ENCODE measurements around the gene MINDY4. TPM values are rescaled to one million over a fixed set of nuclear protein-coding genes. Genes with fewer than 3 reads are reported as not detected.

The MINDY4 gene
- total RNA-seq, 1 experiment from 2014 or later = 2.1 TPM

DNA sequence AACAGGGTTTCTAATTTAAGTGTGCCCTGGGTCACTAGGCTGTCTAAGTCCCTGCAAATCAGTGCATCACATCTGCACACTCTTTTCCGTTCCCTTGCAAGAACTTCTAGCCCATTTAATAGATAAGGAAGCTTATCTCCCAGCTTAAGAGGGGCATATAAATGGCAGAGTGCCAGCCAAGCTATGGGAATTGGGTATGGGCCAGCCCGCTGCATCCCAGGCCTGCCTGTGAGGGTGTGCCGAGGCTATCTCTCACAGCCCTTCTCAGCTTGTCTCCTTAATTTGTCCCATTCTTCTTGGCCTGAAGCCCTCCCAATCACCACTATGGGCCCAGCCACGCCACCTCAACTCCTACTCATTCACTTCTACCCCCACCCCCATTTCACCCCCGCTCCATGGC, 155.1 kb downstream of the MINDY4 start:
- no TSS peak for BruUV-seq (replicated peaks)
- H3K4me1 ChIP-seq = no peaks in the 10 kb centered on the region
- no peaks in the 10 kb centered on the region for H3K36me3 ChIP-seq (ENCODE audit: control insufficient read depth, insufficient read depth, low read length)
- CTCF ChIA-PET = no interaction called here
- H3K4me3 ChIP-seq (ENCODE audit: low read depth, low read length) = no peak overlapping the region
- 0 out of 2 replicates have a peak, but pooled peaks cover 3% of the 10 kb centered on the region for H3K9me3 ChIP-seq
- Mint-ChIP-seq H3K4me1 (ENCODE audit: low read depth, unreplicated experiment) (no peaks in the 10 kb centered on the region), H3K4me3 (ENCODE audit: unreplicated experiment) (no peak overlapping the region), H3K27me3 (ENCODE audit: insufficient read depth, unreplicated experiment) (no peaks in the 10 kb centered on the region), H3K27ac (ENCODE audit: unreplicated experiment) (no peak overlapping the region), H3K9me3 (ENCODE audit: unreplicated experiment) (no peaks in the 10 kb centered on the region), H3K36me3 (ENCODE audit: insufficient read depth, unreplicated experiment) (no peaks in the 10 kb centered on the region)
- intact Hi-C loops (cut with micrococcal nuclease; ENCODE audit: unreplicated experiment) = no loop called here
- POLR2A ChIA-PET = no interaction called here
- TF ChIP-seq, protein P1, sequence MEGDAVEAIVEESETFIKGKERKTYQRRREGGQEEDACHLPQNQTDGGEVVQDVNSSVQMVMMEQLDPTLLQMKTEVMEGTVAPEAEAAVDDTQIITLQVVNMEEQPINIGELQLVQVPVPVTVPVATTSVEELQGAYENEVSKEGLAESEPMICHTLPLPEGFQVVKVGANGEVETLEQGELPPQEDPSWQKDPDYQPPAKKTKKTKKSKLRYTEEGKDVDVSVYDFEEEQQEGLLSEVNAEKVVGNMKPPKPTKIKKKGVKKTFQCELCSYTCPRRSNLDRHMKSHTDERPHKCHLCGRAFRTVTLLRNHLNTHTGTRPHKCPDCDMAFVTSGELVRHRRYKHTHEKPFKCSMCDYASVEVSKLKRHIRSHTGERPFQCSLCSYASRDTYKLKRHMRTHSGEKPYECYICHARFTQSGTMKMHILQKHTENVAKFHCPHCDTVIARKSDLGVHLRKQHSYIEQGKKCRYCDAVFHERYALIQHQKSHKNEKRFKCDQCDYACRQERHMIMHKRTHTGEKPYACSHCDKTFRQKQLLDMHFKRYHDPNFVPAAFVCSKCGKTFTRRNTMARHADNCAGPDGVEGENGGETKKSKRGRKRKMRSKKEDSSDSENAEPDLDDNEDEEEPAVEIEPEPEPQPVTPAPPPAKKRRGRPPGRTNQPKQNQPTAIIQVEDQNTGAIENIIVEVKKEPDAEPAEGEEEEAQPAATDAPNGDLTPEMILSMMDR (IDR thresholded peaks at IDR 0.05; ENCODE audit: insufficient read depth in 1 of 2, low read depth in 1 of 2, low read length in 1 of 2, severe bottlenecking in 1 of 2, unreplicated experiment in 1 of 2) = no peak
- no peaks in the 10 kb centered on the region for H3K27me3 ChIP-seq (replicated peaks; ENCODE audit: control insufficient read depth, insufficient read depth, low read length)
- no peak for DNase-seq

DNA sequence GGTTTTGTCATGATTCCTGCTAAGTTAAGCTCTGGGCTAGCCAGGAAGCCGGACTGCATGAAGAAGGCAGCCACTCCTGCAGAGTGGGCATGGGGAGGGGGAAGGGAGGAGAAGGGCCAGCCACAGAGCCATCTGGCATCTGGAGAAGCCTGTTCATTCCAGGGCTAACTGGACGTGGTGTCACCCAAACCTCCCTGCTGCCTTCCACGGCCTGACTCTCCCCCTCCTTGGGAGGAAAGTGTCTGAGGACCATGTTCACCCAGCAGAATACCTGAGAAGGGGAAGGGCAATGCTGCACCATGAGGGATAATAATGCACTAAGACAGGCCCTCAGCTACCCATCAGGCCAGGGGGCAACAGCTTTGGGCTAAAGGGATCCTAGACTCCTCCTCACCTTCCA, 155.8 kb downstream of the MINDY4 start:
- no peak overlapping the region for H3K4me3 ChIP-seq (ENCODE audit: low read depth, low read length)
- no peak for DNase-seq
- no peaks in the 10 kb centered on the region for H3K4me1 Mint-ChIP-seq (ENCODE audit: low read depth, unreplicated experiment)
- ChIA-PET CTCF (no interaction called here), POLR2A (no interaction called here)
- no peaks in the 10 kb centered on the region for H3K27me3 Mint-ChIP-seq (ENCODE audit: insufficient read depth, unreplicated experiment)
- no peaks in the 10 kb centered on the region for H3K36me3 Mint-ChIP-seq (ENCODE audit: insufficient read depth, unreplicated experiment)
- no peaks in the 10 kb centered on the region for H3K36me3 ChIP-seq (ENCODE audit: control insufficient read depth, insufficient read depth, low read length)
- 0 out of 2 replicates have a peak, but pooled peaks cover 3% of the 10 kb centered on the region for H3K9me3 ChIP-seq
- no peaks in the 10 kb centered on the region for H3K27me3 ChIP-seq (replicated peaks; ENCODE audit: control insufficient read depth, insufficient read depth, low read length)
- no peak overlapping the region for H3K4me3 Mint-ChIP-seq (ENCODE audit: unreplicated experiment)
- TF ChIP-seq, protein P1 (IDR thresholded peaks at IDR 0.05; ENCODE audit: insufficient read depth in 1 of 2, low read depth in 1 of 2, low read length in 1 of 2, severe bottlenecking in 1 of 2, unreplicated experiment in 1 of 2) = no peak
- no peaks in the 10 kb centered on the region for H3K4me1 ChIP-seq
- intact Hi-C loops (cut with micrococcal nuclease; ENCODE audit: unreplicated experiment) = no loop called here
- no peaks in the 10 kb centered on the region for H3K9me3 Mint-ChIP-seq (ENCODE audit: unreplicated experiment)
- no TSS peak for BruUV-seq (replicated peaks)
- H3K27ac Mint-ChIP-seq (ENCODE audit: unreplicated experiment) = no peak overlapping the region

DNA sequence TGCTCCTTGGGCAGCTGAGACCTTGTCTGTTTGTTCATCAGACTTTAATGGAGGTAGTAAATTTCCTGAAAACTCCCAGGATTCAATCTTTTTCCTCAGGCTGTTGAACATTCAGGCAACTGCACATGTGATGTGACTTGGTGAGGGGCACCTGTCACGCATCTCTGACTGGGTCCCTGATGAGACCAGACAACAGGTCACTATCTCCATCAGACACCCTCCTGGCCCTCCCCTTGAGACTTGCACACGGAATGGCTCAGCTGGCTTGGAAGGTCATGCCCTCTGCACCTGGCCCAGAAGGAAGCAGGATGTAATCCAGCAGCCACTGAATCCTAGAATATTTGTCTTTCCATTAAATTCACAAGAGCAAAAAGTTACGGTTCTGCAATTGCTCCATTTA, 156.3 kb downstream of the MINDY4 start:
- POLR2A ChIA-PET = no interaction called here
- Mint-ChIP-seq H3K4me3 (ENCODE audit: unreplicated experiment) (no peak overlapping the region), H3K4me1 (ENCODE audit: low read depth, unreplicated experiment) (no peaks in the 10 kb centered on the region)

More for the DNA sequence above, 156.3 kb downstream of the MINDY4 start:
- Histone ChIP-seq H3K27me3 (replicated peaks; ENCODE audit: control insufficient read depth, insufficient read depth, low read length) (no peaks in the 10 kb centered on the region), H3K9me3 (0 out of 2 replicates have a peak, but pooled peaks cover 3% of the 10 kb centered on the region), H3K36me3 (ENCODE audit: control insufficient read depth, insufficient read depth, low read length) (no peaks in the 10 kb centered on the region), H3K4me3 (ENCODE audit: low read depth, low read length) (no peak overlapping the region), H3K4me1 (no peaks in the 10 kb centered on the region)
- no TSS peak for BruUV-seq (replicated peaks)
- CTCF ChIA-PET = no interaction called here
- Mint-ChIP-seq H3K27ac (ENCODE audit: unreplicated experiment) (no peak overlapping the region), H3K36me3 (ENCODE audit: insufficient read depth, unreplicated experiment) (no peaks in the 10 kb centered on the region), H3K9me3 (ENCODE audit: unreplicated experiment) (no peaks in the 10 kb centered on the region), H3K27me3 (ENCODE audit: insufficient read depth, unreplicated experiment) (no peaks in the 10 kb centered on the region)
- TF ChIP-seq, protein P1 (IDR thresholded peaks at IDR 0.05; ENCODE audit: insufficient read depth in 1 of 2, low read depth in 1 of 2, low read length in 1 of 2, severe bottlenecking in 1 of 2, unreplicated experiment in 1 of 2) = no peak
- intact Hi-C loops (cut with micrococcal nuclease; ENCODE audit: unreplicated experiment) = no loop called here
- DNase-seq = no peak
